Activated CD8-positive, alpha-beta T cell treated with anti-CD3 and anti-CD28 coated beads, Interleukin-2, amount 10 ng/mL, durations not matched to agents 7 days and 5 days (primary cell): ENCODE data around the gene TCEANC2. TPM values are rescaled to one million over a fixed set of nuclear protein-coding genes. Genes with fewer than 3 reads are reported as not detected.

ENCODE experiments used
- ATAC-seq: fragments of 150-1000 bp; cut with Tn5 transposase; one replicate; pipeline ENCODE4 v1.10.0; 2021; ENCODE audit warnings: moderate library complexity
- CTCF ChIA-PET: fragments of 350-600 bp; sonication (Branson Sonifier 250); formaldehyde crosslinking; loops from one replicate; lab custom pipeline; 2021; ENCODE audit warnings: antibody characterized with exemption; lab: Charles Lee
- POLR2A ChIA-PET: fragments of 350-600 bp; sonication (Branson Sonifier 250); formaldehyde crosslinking; loops from one replicate; lab custom pipeline; 2021; ENCODE audit warnings: antibody characterized with exemption; lab: Charles Lee
- DNase-seq: peaks from one replicate; pipeline ENCODE4 v3.0.0-alpha.2; 2020
- H3K27ac Mint-ChIP-seq: one replicate; pipeline ENCODE4 v1.8.0; 2021; ENCODE audit warnings: mild to moderate bottlenecking, mixed read lengths
- H3K27me3 Mint-ChIP-seq: one replicate; pipeline ENCODE4 v1.8.0; 2021; ENCODE audit warnings: low read depth, mixed read lengths
- H3K36me3 Mint-ChIP-seq: one replicate; pipeline ENCODE4 v1.8.0; 2021; ENCODE audit warnings: low read depth, mixed read lengths
- H3K4me1 Mint-ChIP-seq: one replicate; pipeline ENCODE4 v1.8.0; 2021; ENCODE audit warnings: low read depth, mixed read lengths
- H3K4me3 Mint-ChIP-seq: one replicate; pipeline ENCODE4 v1.8.0; 2021; ENCODE audit warnings: mild to moderate bottlenecking, mixed read lengths
- H3K9me3 Mint-ChIP-seq: one replicate; pipeline ENCODE4 v1.8.0; 2022; ENCODE audit warnings: mixed read lengths; ENCODE audit not compliant: insufficient read depth
- total RNA-seq, 2 experiments: library from RNA; stranded (reverse); gene quantifications; one replicate each; pipeline ENCODE4 v1.2.3, GENCODE V29; 2021

The TCEANC2 gene
- total RNA-seq, 2 experiments from 2014 or later, result 11.6 to 12.0 TPM

- Mint-ChIP-seq H3K9me3 (no peaks in the 10 kb centered on the region), H3K4me1 (no peaks in the 10 kb centered on the region), H3K4me3 (no peak overlapping the region), H3K27me3 (peaks cover 4% of the 10 kb centered on the region), H3K27ac (no peak overlapping the region), H3K36me3 (no peaks in the 10 kb centered on the region)
- POLR2A ChIA-PET, result no interaction called here
- CTCF ChIA-PET, result interaction anchor here (1.0 to 1.3 kb wide), 3 partner anchors 10 to 358 kb away, joined by 3 read pairs; no protein-coding TSS in a partner anchor
- ATAC-seq (no peak), DNase-seq (no peak)
These were observed 78.0 kb downstream of the TCEANC2 start for GRCh38 chr1:54131419-54131818.

- no peaks in the 10 kb centered on the region for H3K4me1 Mint-ChIP-seq
- ChIA-PET CTCF (no interaction called here), POLR2A (no interaction called here)
- no peak overlapping the region for H3K4me3 Mint-ChIP-seq
- no peak for DNase-seq
- no peaks in the 10 kb centered on the region for H3K36me3 Mint-ChIP-seq
- no peaks in the 10 kb centered on the region for H3K9me3 Mint-ChIP-seq
- ATAC-seq, result no peak
- H3K27me3 Mint-ChIP-seq, result peaks cover 4% of the 10 kb centered on the region
- no peak overlapping the region for H3K27ac Mint-ChIP-seq
These were observed 79.1 kb downstream of the TCEANC2 start for GRCh38 chr1:54132495-54132894.

- CTCF ChIA-PET, result no interaction called here
- DNase-seq, result no peak
- Mint-ChIP-seq H3K4me3 (no peak overlapping the region), H3K36me3 (no peaks in the 10 kb centered on the region), H3K9me3 (no peaks in the 10 kb centered on the region), H3K27me3 (no peaks in the 10 kb centered on the region), H3K4me1 (no peaks in the 10 kb centered on the region), H3K27ac (no peak overlapping the region)
- no peak for ATAC-seq
- POLR2A ChIA-PET, result no interaction called here
These were observed 80.9 kb downstream of the TCEANC2 start for GRCh38 chr1:54134295-54134694.

- Mint-ChIP-seq H3K27ac (no peak overlapping the region), H3K4me1 (no peaks in the 10 kb centered on the region), H3K27me3 (no peaks in the 10 kb centered on the region), H3K9me3 (no peaks in the 10 kb centered on the region), H3K36me3 (no peaks in the 10 kb centered on the region), H3K4me3 (no peak overlapping the region)
- no peak for DNase-seq
- POLR2A ChIA-PET, result no interaction called here
- no peak for ATAC-seq
- CTCF ChIA-PET, result no interaction called here
These were observed 82.2 kb downstream of the TCEANC2 start for GRCh38 chr1:54135436-54136120.

GRCh38 chr1:54136269-54136896, 83.0 kb downstream of the TCEANC2 start:
- CTCF ChIA-PET, result no interaction called here
- Mint-ChIP-seq H3K4me3 (no peak overlapping the region), H3K4me1 (no peaks in the 10 kb centered on the region), H3K27me3 (no peaks in the 10 kb centered on the region), H3K27ac (no peak overlapping the region), H3K9me3 (no peaks in the 10 kb centered on the region), H3K36me3 (no peaks in the 10 kb centered on the region)
- no peak for ATAC-seq
- POLR2A ChIA-PET, result no interaction called here
- no peak for DNase-seq

GRCh38 chr1:54136963-54137533, 83.6 kb downstream of the TCEANC2 start:
- no peak for DNase-seq
- ATAC-seq, result no peak
- Mint-ChIP-seq H3K4me1 (no peaks in the 10 kb centered on the region), H3K36me3 (no peaks in the 10 kb centered on the region), H3K4me3 (no peak overlapping the region), H3K27me3 (no peaks in the 10 kb centered on the region), H3K27ac (no peak overlapping the region), H3K9me3 (no peaks in the 10 kb centered on the region)
- ChIA-PET POLR2A (no interaction called here), CTCF (no interaction called here)

GRCh38 chr1:54137534-54138061, 84.2 kb downstream of the TCEANC2 start:
- Mint-ChIP-seq H3K4me3 (no peak overlapping the region), H3K9me3 (no peaks in the 10 kb centered on the region), H3K27ac (no peak overlapping the region), H3K36me3 (no peaks in the 10 kb centered on the region), H3K27me3 (no peaks in the 10 kb centered on the region), H3K4me1 (no peaks in the 10 kb centered on the region)
- ChIA-PET POLR2A (no interaction called here), CTCF (no interaction called here)
- DNase-seq (no peak), ATAC-seq (no peak)

- no peaks in the 10 kb centered on the region for H3K4me1 Mint-ChIP-seq
- DNase-seq, result no peak
- ChIA-PET POLR2A (no interaction called here), CTCF (interaction anchor here (0.8 to 0.9 kb wide), 2 partner anchors 16 to 689 kb away, joined by 3 read pairs; no protein-coding TSS in a partner anchor)
- no peaks in the 10 kb centered on the region for H3K9me3 Mint-ChIP-seq
- no peak overlapping the region for H3K4me3 Mint-ChIP-seq
- ATAC-seq, result no peak
- no peaks in the 10 kb centered on the region for H3K27me3 Mint-ChIP-seq
- no peak overlapping the region for H3K27ac Mint-ChIP-seq
- H3K36me3 Mint-ChIP-seq, result no peaks in the 10 kb centered on the region
These were observed 85.6 kb downstream of the TCEANC2 start for GRCh38 chr1:54138994-54139393.

GRCh38 chr1:54139711-54140110, 86.3 kb downstream of the TCEANC2 start:
- H3K4me1 Mint-ChIP-seq, result no peaks in the 10 kb centered on the region
- H3K27me3 Mint-ChIP-seq, result no peaks in the 10 kb centered on the region
- H3K9me3 Mint-ChIP-seq, result no peaks in the 10 kb centered on the region
- no peak overlapping the region for H3K4me3 Mint-ChIP-seq
- ChIA-PET CTCF (no interaction called here), POLR2A (interaction anchor here (0.6 kb wide), 1 partner anchor 74 kb away, joined by 3 read pairs; no protein-coding TSS in a partner anchor)
- no peak overlapping the region for H3K27ac Mint-ChIP-seq
- H3K36me3 Mint-ChIP-seq, result no peaks in the 10 kb centered on the region
- ATAC-seq (no peak), DNase-seq (no peak)

GRCh38 chr1:54142146-54142900, 88.9 kb downstream of the TCEANC2 start:
- CTCF ChIA-PET, result no interaction called here
- H3K4me3 Mint-ChIP-seq, result no peak overlapping the region
- POLR2A ChIA-PET, result interaction anchor here (0.7 kb wide), 1 partner anchor 17 kb away, joined by 3 read pairs; no protein-coding TSS in a partner anchor

GRCh38 chr1:54144366-54144765, 91.0 kb downstream of the TCEANC2 start:
- Mint-ChIP-seq H3K27me3 (peaks cover 2% of the 10 kb centered on the region), H3K4me1 (no peaks in the 10 kb centered on the region), H3K27ac (no peak overlapping the region), H3K9me3 (no peaks in the 10 kb centered on the region), H3K36me3 (no peaks in the 10 kb centered on the region), H3K4me3 (no peak overlapping the region)
- POLR2A ChIA-PET, result no interaction called here
- ATAC-seq, result no peak
- CTCF ChIA-PET, result no interaction called here
- DNase-seq, result no peak

More at GRCh38 chr1:54142146-54142900, 88.9 kb downstream of the TCEANC2 start:
- H3K36me3 Mint-ChIP-seq, result no peaks in the 10 kb centered on the region
- peaks cover 2% of the 10 kb centered on the region for H3K27me3 Mint-ChIP-seq
- no peaks in the 10 kb centered on the region for H3K4me1 Mint-ChIP-seq
- H3K27ac Mint-ChIP-seq, result no peak overlapping the region
- DNase-seq (no peak), ATAC-seq (no peak)
- H3K9me3 Mint-ChIP-seq, result no peaks in the 10 kb centered on the region
